Measurements from ENCODE around the gene UNG. TPM values are rescaled to one million over a fixed set of nuclear protein-coding genes. Genes with fewer than 3 reads are reported as not detected.

The UNG gene
- total RNA-seq, 1 donor from 2014 or later: 48.2 TPM

- H3K27ac Mint-ChIP-seq: peak within 1 kb of the TSS; percentile 87
- peak within 1 kb of the TSS; percentile 78 for H3K4me3 Mint-ChIP-seq
- peak; percentile 91 for TF ChIP-seq CTCF (IDR thresholded peaks at IDR 0.05; ENCODE audit: unreplicated experiment)
- peaks cover 26% of the 10 kb centered on the region for H3K4me1 Mint-ChIP-seq
- H3K9me3 Mint-ChIP-seq: no peaks in the 10 kb centered on the region
- DNase-seq (ENCODE audit: low spot score in 2 of 2, unreplicated experiment in 2 of 2): peak; percentile 84 to 93
- no peaks in the 10 kb centered on the region for H3K27me3 Mint-ChIP-seq (ENCODE audit: low read depth)
- H3K36me3 Mint-ChIP-seq: peaks cover 5% of the 10 kb centered on the region
Measured at GRCh38 chr12:109093022-109093918, 4.1 kb upstream of the UNG start, which contains the start of gene ALKBH2. Gene ALKBH2 (minus strand): TSS chr12:109093472. CDS start chr12:109092786, 686 bp downstream.

- H3K9me3 Mint-ChIP-seq: no peaks in the 10 kb centered on the region
- H3K27me3 Mint-ChIP-seq (ENCODE audit: low read depth): no peaks in the 10 kb centered on the region
- peaks cover 16% of the 10 kb centered on the region for H3K36me3 Mint-ChIP-seq
- DNase-seq (ENCODE audit: low spot score in 2 of 2, unreplicated experiment in 2 of 2): no peak
- no peak overlapping the region for H3K27ac Mint-ChIP-seq
- peak overlapping the region; percentile 91 for H3K4me3 Mint-ChIP-seq
- TF ChIP-seq CTCF (IDR thresholded peaks at IDR 0.05; ENCODE audit: unreplicated experiment): no peak
- peaks cover 33% of the 10 kb centered on the region for H3K4me1 Mint-ChIP-seq
Measured at GRCh38 chr12:109097140-109097434, 310 bp upstream of the UNG start.

GRCh38 chr12:109098183-109098604, 797 bp downstream of the UNG start:
- Mint-ChIP-seq H3K4me1 (peaks cover 22% of the 10 kb centered on the region), H3K36me3 (peaks cover 20% of the 10 kb centered on the region)
- peak; percentile 60 to 78 for DNase-seq (ENCODE audit: low spot score in 2 of 2, unreplicated experiment in 2 of 2)

GRCh38 chr12:109098651-109099050, 1.3 kb downstream of the UNG start:
- no peak for DNase-seq (ENCODE audit: low spot score in 2 of 2, unreplicated experiment in 2 of 2)
- no peak for TF ChIP-seq CTCF (IDR thresholded peaks at IDR 0.05; ENCODE audit: unreplicated experiment)
- Mint-ChIP-seq H3K36me3 (peaks cover 23% of the 10 kb centered on the region), H3K27ac (peak overlapping the region; percentile 97), H3K4me3 (peak overlapping the region; percentile 91), H3K4me1 (peaks cover 19% of the 10 kb centered on the region), H3K9me3 (no peaks in the 10 kb centered on the region), H3K27me3 (ENCODE audit: low read depth) (no peaks in the 10 kb centered on the region)

More at GRCh38 chr12:109098183-109098604, 797 bp downstream of the UNG start:
- no peaks in the 10 kb centered on the region for H3K9me3 Mint-ChIP-seq
- peak overlapping the region; percentile 91 for H3K4me3 Mint-ChIP-seq
- TF ChIP-seq CTCF (IDR thresholded peaks at IDR 0.05; ENCODE audit: unreplicated experiment): no peak
- peak overlapping the region; percentile 97 for H3K27ac Mint-ChIP-seq
- H3K27me3 Mint-ChIP-seq (ENCODE audit: low read depth): no peaks in the 10 kb centered on the region

GRCh38 chr12:109099431-109100020, 2.1 kb downstream of the UNG start:
- H3K27ac Mint-ChIP-seq: peak overlapping the region; percentile 16
- H3K27me3 Mint-ChIP-seq (ENCODE audit: low read depth): no peaks in the 10 kb centered on the region
- no peak for TF ChIP-seq CTCF (IDR thresholded peaks at IDR 0.05; ENCODE audit: unreplicated experiment)
- peaks cover 19% of the 10 kb centered on the region for H3K4me1 Mint-ChIP-seq
- DNase-seq (ENCODE audit: low spot score in 2 of 2, unreplicated experiment in 2 of 2): no peak
- peaks cover 26% of the 10 kb centered on the region for H3K36me3 Mint-ChIP-seq
- H3K4me3 Mint-ChIP-seq: peak overlapping the region; percentile 91
- no peaks in the 10 kb centered on the region for H3K9me3 Mint-ChIP-seq

Measured in mesothelial cell of epicardium (in vitro differentiated cells).